GM12872 (cell line): ENCODE measurements around the gene PAX8.

Source experiments
- TF ChIP-seq, protein P1 (sequence below): IDR thresholded peaks from 3 replicates; pipeline ENCODE4 v1.5.1; 2011; ENCODE audit warnings: low read depth, mild to moderate bottlenecking, low read length, moderate library complexity; ENCODE audit not compliant: insufficient read depth

Gene PAX8

DNA sequence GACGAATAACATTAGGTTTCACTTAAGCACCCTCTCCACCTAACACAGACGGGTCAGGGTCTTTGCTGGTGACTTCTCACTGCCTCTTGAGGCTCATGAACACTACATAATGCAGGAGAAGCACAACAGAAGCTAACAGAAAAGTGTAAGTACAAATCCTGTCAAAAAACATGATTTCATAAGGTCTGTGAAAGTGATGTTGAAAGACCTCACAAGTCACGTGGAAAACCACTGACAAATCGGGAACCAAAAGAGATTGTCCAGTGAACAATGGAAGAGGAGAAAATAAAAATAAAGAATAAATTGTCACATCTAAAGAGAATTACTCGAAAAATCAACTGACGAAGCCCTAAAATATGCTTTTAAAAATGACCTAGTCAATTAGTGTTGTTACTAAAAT is 91.0 kb downstream of the PAX8 start:
- TF ChIP-seq, protein P1, sequence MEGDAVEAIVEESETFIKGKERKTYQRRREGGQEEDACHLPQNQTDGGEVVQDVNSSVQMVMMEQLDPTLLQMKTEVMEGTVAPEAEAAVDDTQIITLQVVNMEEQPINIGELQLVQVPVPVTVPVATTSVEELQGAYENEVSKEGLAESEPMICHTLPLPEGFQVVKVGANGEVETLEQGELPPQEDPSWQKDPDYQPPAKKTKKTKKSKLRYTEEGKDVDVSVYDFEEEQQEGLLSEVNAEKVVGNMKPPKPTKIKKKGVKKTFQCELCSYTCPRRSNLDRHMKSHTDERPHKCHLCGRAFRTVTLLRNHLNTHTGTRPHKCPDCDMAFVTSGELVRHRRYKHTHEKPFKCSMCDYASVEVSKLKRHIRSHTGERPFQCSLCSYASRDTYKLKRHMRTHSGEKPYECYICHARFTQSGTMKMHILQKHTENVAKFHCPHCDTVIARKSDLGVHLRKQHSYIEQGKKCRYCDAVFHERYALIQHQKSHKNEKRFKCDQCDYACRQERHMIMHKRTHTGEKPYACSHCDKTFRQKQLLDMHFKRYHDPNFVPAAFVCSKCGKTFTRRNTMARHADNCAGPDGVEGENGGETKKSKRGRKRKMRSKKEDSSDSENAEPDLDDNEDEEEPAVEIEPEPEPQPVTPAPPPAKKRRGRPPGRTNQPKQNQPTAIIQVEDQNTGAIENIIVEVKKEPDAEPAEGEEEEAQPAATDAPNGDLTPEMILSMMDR = no peak

DNA sequence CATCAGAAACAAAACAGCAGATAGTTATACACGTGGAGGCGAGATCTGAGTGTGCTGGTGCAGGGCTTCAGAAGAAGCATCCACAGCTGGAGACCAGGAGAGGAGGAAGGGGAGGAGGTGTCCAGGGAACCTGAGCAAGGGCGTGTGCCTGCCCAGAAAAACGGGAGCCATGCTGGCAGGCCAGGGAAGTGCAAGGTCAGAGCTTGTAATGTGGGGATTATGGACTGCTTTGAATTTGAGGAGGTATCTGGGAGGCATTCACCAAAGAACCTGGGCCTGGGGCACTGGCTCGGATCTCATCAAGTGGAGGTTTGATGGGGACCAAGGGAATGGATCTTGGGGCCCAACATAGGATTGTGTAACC is 92.3 kb downstream of the PAX8 start:
- TF ChIP-seq, protein P1 = no peak

DNA sequence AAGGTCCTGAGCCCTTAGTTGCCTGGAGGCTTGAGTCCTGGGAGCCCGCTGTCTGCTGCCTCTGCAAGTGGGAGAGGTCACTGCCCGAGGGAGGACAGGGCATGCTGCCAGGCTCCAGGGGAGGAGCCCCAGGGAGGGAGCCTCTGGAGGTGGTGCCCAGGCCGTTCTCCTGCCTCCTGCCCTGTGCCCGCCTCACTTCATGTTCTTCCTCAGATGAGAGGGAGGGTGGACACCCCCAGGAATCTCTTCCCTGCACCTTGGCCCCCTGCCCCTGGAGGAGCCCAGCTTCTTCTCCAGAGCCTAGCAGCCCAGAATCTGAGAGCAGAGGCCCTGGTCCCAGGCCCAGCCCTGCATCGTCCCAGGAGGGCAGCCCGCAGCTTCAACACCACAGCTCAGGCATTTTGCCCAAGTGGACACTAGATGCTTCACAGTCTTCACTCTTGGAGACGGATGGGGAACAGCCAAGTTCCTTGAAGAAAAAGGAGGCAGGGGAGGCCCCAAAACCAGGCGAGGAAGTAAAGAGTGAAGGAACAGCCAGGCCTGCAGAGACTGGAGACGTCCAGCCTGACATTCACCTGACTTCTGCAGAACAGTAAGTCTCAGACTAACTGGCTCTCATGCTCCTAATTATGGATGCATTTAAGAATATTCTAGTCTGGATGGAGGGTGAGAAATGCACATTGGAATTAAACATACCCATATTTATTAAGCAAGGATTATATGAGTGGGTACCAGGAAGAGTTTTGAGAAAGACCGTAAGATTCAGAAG is 92.9 kb downstream of the PAX8 start:
- TF ChIP-seq, protein P1 = no peak

DNA sequence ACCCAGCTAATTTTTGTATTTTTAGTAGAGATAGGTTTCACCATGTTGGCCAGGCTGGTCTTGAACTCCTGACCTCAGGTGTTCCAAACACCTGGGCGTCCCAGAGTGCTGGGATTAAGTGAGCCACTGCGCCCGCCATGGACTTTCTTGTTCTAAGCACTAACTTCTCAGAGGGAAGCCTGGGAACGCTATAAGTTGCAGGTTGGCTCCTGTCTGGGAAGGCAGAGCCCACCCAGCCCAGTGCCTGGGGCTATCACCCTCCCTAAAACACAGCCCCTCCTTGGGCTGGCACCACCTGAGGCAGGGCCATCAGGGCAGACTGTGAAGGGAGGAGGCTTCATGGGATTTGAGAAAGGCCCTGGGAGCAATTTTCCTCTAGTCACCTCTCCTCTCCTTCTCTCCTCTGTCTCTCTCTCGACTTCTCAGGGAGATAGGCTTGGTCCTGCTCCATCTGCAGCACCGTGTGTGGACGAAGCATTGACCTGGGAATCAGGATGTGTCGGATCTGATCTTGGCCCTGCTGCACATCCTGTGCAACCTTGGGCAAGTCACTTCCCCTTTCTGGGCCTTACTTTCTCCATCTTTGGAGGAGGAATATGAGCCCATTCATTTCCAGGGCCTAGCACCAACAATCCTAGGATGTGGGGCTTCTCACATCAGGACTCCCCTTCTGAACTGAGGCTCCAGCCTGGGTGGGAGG is 94.0 kb downstream of the PAX8 start:
- TF ChIP-seq, protein P1 = no peak

DNA sequence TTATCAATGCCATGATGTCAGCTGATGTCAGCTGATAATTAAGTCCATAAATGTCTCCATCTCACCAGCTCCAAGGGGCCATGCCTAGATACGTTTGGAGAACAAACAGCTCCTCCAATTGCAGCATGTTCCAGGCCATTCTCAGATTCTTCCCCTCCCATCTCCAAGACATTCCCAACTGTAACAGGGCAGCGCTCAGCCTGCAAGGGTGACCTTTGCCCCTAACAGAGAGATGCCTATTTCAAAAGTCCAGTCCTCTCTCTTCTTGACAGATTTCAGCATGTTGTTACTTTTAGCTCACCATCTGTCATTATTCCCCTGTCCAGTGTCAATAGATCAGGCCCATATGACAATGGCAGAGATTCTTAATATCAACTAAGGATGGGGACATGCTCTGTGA is 95.0 kb downstream of the PAX8 start:
- TF ChIP-seq, protein P1 = no peak

DNA sequence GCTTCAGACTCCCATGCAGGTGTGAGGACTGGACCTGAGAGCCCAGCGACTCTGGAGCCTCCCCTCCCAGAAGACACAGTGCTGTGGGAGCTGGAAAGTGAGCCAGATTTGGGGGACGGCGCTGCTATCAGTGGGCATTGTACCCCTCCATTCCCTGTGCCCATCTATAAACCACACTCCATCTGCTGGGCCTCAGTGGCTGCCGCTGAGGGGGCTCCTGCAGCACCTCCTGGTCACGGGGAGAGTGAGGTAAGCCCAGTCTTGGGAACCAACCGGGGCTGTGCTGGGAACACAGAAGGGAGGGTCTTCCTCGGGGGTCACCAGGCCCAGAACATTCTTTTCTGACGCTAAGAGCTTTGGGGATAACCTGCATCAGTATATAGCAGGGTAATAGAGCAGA is 95.5 kb downstream of the PAX8 start:
- TF ChIP-seq, protein P1 = no peak

DNA sequence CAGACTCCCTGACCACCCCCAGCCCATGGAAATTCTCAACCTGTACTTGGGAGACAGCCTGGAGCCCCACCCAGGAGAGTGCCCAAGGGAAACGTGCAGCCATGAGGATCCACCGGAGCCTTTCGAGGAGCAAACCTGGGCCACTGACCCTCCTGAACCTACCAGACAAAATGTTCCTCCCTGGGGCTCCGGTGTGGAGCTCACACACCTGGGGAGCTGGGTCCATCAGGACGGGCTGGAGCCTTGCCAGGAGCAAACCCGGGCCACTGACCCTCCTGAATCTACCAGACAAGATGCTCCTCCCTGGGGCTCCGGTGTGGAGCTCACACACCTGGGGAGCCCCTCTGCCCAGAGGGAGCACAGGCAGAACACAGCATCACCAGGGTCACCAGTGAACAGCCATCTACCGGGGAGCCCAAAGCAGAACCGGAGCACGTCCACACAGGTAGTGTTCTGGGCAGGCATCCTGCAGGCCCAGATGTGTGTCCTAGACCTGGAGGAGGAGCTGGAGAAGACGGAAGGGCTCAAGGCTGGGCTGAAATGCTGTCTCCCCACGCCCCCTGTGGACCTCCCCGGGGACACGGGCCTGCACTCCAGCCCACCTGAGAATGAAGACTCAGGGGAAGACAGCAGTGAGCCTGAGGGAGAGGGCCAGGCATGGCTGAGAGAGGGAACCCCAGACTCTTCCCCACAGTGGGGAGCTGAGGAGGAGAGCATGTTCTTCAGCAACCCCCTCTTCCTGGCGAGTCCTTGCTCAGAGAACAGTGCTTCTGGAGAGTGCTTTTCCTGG is 96.1 kb downstream of the PAX8 start:
- TF ChIP-seq, protein P1 = no peak
